Liver (tissue), 2 donors: ENCODE measurements around the gene TGM5.

Experiments
- RAD21 ChIP-seq, 2 donors: IDR thresholded peaks; 2 replicates each; pipeline ENCODE4 v1.6.1; 2016; ENCODE audit warnings: antibody characterized with exemption in 2 of 2, mild to moderate bottlenecking in 2 of 2
- TF ChIP-seq, protein P1 (sequence below): IDR thresholded peaks from 2 replicates; pipeline ENCODE4 v1.6.1; 2016; ENCODE audit warnings: antibody characterized with exemption
- donor health status: healthy.

DNA sequence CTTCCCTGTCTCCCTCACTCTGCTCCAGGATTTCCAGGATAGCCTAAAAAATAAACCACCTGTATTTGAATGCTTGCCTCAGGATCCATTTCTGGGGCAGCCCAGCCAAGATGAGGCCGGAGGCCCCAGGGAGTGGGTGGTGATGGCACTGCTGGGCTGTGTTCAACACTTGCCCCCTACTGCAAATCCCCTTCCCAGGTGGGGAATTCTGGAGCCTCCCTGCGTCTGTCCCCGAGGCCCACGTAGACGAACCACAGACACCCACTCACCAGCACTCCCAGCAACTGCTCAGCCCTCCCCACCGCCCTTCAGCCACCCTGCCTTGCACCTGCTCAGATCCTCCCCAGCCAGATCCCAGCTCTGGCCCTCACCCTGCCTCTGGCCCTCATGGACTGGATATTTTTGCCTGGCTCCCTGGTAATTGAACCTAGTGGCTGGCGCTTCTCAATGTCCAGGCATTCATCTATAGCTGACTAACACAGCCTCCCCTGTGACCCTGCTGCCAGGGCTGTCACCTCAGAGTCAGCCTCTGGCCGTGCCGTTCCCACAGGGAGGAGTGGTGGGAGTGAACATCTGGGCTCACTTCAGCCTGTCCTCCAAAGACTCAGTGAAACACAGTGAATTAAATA is 28.8 kb downstream of the TGM5 start:
- TF ChIP-seq, protein P1, sequence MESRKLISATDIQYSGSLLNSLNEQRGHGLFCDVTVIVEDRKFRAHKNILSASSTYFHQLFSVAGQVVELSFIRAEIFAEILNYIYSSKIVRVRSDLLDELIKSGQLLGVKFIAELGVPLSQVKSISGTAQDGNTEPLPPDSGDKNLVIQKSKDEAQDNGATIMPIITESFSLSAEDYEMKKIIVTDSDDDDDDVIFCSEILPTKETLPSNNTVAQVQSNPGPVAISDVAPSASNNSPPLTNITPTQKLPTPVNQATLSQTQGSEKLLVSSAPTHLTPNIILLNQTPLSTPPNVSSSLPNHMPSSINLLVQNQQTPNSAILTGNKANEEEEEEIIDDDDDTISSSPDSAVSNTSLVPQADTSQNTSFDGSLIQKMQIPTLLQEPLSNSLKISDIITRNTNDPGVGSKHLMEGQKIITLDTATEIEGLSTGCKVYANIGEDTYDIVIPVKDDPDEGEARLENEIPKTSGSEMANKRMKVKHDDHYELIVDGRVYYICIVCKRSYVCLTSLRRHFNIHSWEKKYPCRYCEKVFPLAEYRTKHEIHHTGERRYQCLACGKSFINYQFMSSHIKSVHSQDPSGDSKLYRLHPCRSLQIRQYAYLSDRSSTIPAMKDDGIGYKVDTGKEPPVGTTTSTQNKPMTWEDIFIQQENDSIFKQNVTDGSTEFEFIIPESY: no peak
- TF ChIP-seq RAD21 (IDR thresholded peaks at IDR 0.05): no peak
